GM04504 (cell line): ENCODE measurements around the gene SLC25A26.
A peak's percentile ranks its signal among the peaks of the same experiment; 100 is the strongest.
"Not testable (repeated sequence)": the region's sequence is repeated elsewhere in the genome, so short reads cannot be mapped to it uniquely, and the experiment has no call there.

ENCODE experiments used
- DNase-seq: peaks from one replicate; pipeline ENCODE4 v3.0.0-alpha.2; 2012; ENCODE audit warnings: low read depth

SLC25A26 gene

DNA sequence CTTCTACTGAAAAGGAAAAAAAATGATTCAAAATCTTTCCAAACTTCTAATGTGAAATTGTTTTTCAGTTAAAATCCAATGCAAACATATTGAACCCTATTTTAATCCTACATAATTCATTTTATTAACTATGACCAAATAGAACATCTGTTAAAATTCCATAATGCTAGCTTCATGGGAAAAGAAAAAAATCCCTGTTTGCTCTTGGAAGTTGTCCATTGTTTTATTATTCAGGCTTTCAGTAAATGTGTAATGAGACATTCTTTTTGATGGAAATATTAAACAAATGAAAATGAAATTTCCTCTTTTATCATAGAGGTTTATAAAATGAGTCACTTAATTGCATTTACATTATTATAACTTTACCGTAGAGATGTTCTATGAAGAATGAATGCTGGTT lies 49.5 kb downstream of the SLC25A26 start:
- no peak for DNase-seq

GRCh38 chr3:66270701-66271100 lies 49.9 kb downstream of the SLC25A26 start:
- DNase-seq, result no peak

DNA sequence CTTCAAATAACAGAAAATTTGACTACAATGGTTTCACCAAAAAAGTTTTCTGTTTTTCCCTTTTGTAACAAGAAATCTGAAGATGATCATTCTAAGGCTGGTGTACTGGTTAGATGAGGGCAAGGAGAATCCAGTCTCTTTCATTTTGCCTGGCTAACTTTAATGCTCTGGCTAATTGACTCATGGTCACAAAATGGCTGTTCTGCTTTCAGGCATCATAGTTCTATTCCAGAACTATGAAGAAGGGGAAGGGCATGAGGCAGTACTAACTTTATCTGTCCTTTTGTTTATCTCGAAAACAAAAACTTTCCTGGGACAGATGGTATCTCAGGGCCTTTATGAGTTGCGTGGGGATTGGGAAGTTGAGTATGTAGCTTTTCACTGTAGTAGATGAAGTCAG lies 50.4 kb downstream of the SLC25A26 start:
- no peak for DNase-seq

DNA sequence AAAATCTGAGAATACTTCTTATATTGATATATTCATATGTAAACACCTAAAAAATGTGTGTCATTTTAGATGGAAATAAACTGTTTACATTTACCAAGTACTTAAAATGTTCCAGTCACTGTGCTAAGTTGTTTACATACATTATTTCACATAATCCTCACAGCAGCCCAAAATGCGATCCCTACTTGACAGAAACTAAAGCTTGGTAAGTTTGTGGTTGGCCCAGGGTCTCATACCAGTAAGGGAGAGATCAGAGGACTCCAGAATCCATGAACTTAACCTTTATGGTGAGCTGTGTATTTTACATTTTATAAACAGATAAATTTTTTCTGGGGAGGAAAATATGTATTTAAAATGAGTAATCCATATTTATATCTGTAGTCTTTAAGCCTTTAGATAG lies 51.2 kb downstream of the SLC25A26 start:
- no peak for DNase-seq

- DNase-seq, result not testable (repeated sequence)
Measured at GRCh38 chr3:66274837-66275236, 54.0 kb downstream of the SLC25A26 start.

GRCh38 chr3:66276705-66277274 lies 56.0 kb downstream of the SLC25A26 start:
- peak; percentile 38 for DNase-seq

DNA sequence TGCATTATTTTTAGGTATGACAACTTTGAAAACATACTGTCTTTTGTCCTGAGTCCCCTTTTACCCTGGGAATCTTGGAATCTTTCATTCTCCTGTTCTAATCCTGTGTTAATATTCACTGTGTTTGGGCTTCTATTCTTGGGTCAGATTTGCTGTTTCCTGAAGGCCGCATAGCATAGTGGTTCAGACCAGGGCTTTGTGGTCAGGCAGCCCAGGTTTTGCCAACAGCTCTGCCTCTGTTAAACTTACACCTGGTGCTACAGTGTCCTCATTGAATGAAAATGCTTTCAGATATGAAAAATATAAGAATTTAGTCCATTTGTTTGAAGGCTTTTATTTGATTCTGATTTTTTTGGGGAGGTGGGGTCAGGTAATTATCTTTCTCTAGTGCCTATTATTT lies 58.4 kb downstream of the SLC25A26 start:
- DNase-seq, result no peak

DNA sequence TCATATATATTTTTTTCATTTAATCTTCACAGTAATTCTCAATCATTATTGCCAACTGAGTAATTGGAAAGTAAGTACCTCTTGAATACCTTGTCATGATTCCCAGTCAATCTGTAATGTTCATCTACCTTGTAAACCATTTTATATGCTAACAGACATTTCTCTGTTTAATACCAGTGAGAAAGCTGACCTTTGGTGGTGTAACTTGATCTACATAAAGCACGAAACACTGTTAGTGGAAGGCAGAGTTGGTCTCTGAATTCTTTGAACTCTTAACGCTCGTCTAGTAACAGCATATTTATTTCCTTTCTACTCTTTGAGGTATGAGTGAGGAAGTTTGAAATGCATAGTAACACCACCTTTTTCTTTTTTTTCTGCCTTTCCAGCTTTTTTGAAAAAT lies 59.5 kb downstream of the SLC25A26 start:
- no peak for DNase-seq

- DNase-seq, result not testable (repeated sequence)
Measured at GRCh38 chr3:66291922-66292321, 71.1 kb downstream of the SLC25A26 start.

- DNase-seq, result no peak
Measured at GRCh38 chr3:66297260-66297873, 76.6 kb downstream of the SLC25A26 start.

DNA sequence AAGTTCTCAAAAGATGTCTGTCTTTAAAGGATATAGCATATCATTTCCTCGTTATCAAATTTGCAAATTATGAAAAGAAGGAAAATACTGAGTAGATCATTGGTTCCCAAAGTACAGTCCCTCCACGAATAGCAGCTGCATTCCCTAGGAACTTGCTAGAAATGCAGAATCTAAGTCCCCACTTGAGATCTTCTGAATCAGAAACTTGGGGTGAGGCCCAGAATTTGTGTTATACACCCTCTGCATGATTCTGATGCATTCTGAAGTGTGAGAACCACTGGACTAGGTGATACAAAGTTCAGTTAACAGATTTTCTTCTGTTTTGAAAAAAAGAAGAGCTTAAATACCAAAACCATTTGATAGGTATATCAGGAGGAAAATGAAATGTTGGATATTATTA lies 77.1 kb downstream of the SLC25A26 start:
- peak; percentile 35 for DNase-seq

DNA sequence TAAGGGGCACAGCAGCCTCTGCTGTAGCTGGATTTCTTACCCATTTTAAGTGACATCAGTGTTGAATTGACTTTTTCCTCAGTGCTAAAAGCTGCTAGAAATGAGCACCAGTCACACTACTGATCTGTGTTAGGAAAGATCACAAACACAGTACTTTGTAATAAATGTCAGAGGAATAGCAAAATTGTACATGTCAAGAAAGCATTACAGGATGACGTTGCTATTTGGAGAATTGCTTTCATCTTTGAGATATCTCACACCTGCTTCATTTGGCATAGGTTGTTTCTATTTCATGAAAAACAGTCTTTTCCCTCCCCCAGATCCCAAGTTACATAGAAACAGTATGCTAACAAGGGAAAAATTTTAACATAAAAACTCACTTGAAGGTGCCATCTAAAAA lies 77.8 kb downstream of the SLC25A26 start:
- DNase-seq, result no peak

DNA sequence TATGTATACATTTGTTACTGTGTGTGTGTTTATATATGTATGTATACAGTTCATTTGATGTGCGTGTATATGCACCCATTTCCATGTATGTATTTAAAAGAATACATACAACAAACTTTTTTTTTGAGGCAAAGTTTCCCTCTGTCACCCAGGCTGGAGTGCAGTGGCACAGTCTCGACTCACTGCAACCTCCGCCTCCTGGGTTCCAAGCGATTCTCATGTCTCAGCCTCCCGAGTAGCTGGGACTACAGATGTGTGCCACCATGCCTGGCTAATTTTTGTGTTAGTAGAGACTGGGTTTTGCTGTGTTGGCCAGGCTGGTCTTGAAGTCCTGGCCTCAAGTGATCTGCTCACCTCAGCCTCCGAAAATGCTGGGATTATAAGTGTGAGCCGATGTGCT lies 78.3 kb downstream of the SLC25A26 start:
- DNase-seq, result not testable (repeated sequence)

GRCh38 chr3:66299891-66300290 lies 79.1 kb downstream of the SLC25A26 start:
- no peak for DNase-seq

DNA sequence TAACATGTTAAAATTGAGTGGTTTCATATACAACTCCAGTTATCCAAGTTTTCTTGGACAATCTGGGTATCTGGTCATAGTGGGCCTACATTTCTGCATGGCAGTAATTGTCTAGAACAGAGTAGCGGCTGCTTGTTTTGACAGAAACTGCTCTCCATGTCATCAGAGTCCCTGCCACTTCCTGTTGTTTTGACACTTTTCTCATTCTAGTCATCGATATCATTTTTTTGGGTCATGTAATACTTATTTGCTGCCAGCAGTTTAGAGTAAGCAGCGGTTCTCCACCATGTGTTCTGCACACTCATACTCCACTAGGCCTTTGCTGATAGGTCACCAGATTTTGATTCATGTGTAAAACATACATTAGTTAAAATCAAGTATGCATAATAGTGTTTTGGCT lies 81.5 kb downstream of the SLC25A26 start:
- no peak for DNase-seq

- DNase-seq, result no peak
Measured at GRCh38 chr3:66303491-66303901, 82.7 kb downstream of the SLC25A26 start.

- DNase-seq, result no peak
Measured at GRCh38 chr3:66304293-66304692, 83.5 kb downstream of the SLC25A26 start.

DNA sequence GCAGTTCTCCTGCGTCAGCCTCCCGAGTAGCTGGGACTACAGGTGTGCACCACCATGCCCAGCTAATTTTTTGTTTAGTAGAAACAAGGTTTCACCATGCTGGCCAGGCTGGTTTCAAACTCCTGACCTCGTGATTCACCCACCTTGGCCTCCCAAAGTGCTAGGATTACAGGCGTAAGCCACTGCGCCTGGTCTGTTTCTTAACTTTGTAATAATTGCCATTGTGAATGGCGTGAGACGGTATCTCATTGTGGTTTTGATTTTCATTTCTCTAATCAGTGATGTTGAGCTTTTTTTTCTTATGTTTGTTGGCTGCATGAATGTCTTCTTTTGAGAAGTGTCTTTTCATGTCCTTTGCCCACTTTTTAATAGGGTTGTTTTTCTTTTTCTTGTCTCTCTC lies 85.3 kb downstream of the SLC25A26 start:
- DNase-seq, result not testable (repeated sequence)

DNA sequence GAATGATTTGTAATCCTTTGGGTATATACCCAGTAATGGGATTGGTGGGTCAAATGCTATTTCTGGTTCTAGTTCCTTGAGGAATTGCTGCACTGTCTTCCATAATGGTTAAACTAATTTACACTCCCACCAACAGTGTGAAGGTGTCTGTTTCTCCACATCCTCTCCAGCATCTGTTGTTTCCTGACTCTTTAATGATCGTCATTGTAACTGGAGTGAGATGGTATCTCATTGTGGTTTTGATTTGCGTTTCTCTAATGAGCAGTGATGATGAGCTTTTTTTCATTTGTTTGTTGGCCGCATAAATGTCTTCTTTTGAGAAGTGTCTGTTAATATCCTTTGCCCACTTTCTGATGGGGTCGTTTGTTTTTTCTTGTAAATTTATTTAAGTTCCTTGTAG lies 86.2 kb downstream of the SLC25A26 start:
- DNase-seq, result not testable (repeated sequence)

GRCh38 chr3:66312039-66312438 lies 91.2 kb downstream of the SLC25A26 start:
- DNase-seq, result no peak

- no peak for DNase-seq
Measured at GRCh38 chr3:66314455-66314854, 93.7 kb downstream of the SLC25A26 start.

DNA sequence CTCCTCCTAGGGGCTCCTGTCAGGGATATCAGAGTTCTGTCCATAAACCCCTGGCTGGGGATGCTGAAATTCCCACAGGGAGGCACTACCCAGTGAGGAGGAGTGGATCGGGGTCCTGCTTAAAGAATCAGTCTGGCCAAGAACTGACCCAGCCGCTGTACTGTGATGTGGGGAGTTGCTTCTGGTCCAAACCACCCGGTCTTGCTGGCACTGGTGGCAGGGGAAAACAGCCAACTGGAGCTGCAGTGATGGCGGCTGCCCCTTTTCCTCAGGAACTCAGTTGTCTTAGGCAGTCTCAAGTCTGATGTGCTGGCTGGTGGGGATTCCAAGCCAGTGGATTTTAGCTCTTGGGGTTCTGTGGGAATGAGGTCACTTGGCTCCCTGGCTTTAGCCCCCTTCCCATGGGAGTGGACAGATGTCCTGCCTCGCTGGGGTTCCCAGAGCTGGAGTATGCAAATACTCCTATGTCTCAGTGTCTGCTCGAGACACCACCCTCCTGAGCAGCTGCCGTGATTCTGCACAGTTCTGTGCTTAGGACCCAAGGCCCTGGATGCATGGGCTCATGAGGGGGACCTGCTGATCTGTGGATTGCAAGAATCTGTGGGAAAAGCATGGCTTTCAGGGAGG lies 97.1 kb downstream of the SLC25A26 start:
- no peak for DNase-seq

GRCh38 chr3:66320390-66320789 lies 99.6 kb downstream of the SLC25A26 start:
- no peak for DNase-seq

GRCh38 chr3:66322436-66322835 lies 101.6 kb downstream of the SLC25A26 start:
- no peak for DNase-seq
